ENCODE results near the gene SLC26A1. TPM values are rescaled to one million over a fixed set of nuclear protein-coding genes. Genes with fewer than 3 reads are reported as not detected.
"Not testable (repeated sequence)": the region's sequence is repeated elsewhere in the genome, so short reads cannot be mapped to it uniquely, and the experiment has no call there.

SLC26A1 gene
- polyA plus RNA-seq, 4 donors, result 6.7 to 17.3 (median 13.6) TPM

DNA sequence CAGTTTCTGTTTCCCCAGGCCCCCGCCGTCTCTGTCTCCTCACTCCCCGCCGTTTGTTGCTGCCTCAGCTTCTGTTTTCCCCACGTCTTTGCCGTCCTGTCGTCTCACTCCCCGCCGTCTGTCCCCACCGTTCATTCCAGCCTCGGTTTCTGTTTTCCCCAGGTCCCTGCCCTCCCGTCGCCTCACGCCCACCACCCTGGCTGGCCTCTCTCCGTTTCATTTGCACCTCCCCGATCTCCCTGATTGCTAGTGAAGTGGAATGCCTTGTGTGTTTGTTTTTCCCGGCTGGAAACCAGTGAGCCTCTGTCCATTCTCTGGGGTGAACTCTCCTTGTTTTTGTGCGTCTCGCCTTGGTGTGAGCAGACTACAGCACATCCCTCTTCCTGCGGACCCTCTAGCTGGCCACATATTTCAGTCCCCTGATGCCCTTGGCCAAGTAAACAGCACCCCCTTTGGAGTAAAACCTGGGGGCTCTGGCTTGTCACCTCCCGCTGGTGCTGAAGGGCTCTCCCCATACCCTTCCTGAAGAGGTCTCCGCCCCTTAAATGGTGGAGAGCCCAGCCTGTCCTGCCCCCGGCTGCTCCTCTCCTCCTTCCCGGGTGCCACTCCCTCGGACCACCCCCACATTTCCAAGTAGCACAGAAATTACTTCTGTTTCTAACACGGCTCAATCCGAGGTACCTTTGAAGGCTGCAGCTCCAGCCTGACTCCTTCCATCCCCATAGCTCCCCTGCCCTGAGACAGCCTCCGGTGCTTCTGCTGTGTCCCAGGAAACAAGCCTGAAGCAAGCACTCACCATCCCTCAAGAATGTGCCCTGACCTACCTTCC, 47.7 kb downstream of the SLC26A1 start:
- DNase-seq (ENCODE audit: low read depth in 4 of 4, low spot score in 2 of 4), result no peak

DNA sequence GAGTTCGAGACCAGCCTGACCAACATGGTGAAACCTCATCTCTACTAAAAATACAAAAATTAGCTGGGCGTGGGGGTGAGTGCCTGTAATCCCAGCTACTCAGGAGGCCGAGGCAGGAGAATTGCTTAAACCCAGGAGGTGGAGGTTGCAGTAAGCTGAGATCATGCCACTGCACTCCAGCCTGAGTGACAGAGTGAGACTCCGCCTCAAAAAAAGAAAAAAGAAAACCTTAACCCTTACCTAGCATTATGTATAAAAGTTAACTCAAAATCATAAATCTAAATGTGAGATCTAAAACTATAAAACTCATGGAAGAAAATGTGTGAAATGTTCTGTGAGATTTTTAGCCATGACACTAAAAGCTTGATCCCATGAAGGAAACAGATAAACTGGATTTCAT, 53.7 kb downstream of the SLC26A1 start:
- DNase-seq (ENCODE audit: low read depth in 4 of 4, low spot score in 2 of 4), result not testable (repeated sequence)

Other genes starting within 250 kb of the SLC26A1 start
- gene CPLX1, start 167.3 kb downstream of the SLC26A1 start, polyA plus RNA-seq (ENCODE audit: insufficient read length in 4 of 4), result 1 to 10 TPM; 1.5 to 4.1 (median 3.0) TPM
- gene GAK, start 61.1 kb downstream of the SLC26A1 start, polyA plus RNA-seq (ENCODE audit: insufficient read length in 4 of 4), result 10 to 100 TPM; 47.4 to 91.5 (median 70.5) TPM
- 10 to 100 TPM; 23.1 to 32.3 (median 27.3) TPM for gene TMEM175, start 60.9 kb downstream of the SLC26A1 start, polyA plus RNA-seq (ENCODE audit: insufficient read length in 4 of 4)
- gene DGKQ, start 19.8 kb downstream of the SLC26A1 start, polyA plus RNA-seq (ENCODE audit: insufficient read length in 4 of 4), result 1 to 10 TPM; 6.0 to 9.6 (median 9.2) TPM
- gene IDUA, start 6.4 kb downstream of the SLC26A1 start, polyA plus RNA-seq (ENCODE audit: insufficient read length in 4 of 4), result 10 to 100 TPM in 3 of 4 donors, 1 to 10 TPM in 1; 9.8 to 21.5 (median 19.1) TPM
- 10 to 100 TPM; 33.7 to 47.3 (median 41.6) TPM for gene FGFRL1, start 18.2 kb upstream of the SLC26A1 start, polyA plus RNA-seq (ENCODE audit: insufficient read length in 4 of 4)
- gene RNF212, start 120.2 kb upstream of the SLC26A1 start, polyA plus RNA-seq (ENCODE audit: insufficient read length in 4 of 4), result 10 to 100 TPM; 13.2 to 23.5 (median 17.0) TPM
- 10 to 100 TPM; 10.3 to 15.1 (median 13.7) TPM for gene SPON2, start 179.2 kb upstream of the SLC26A1 start, polyA plus RNA-seq (ENCODE audit: insufficient read length in 4 of 4)

All from left renal cortex interstitium (tissue), 4 donors.